ENCODE data around the gene C12orf60. TPM values are rescaled to one million over a fixed set of nuclear protein-coding genes. Genes with fewer than 3 reads are reported as not detected.

Gene C12orf60
- total RNA-seq, 1 experiment from 2014 or later: 3.5 TPM

- TF ChIP-seq SRF (IDR thresholded peaks at IDR 0.05; ENCODE audit: low read depth): peak; percentile 38; the same call in 1 of the 2 replicates
- no peak for TF ChIP-seq FOSL1 (IDR thresholded peaks at IDR 0.05; ENCODE audit: low read depth)
- peak; percentile 48 for TF ChIP-seq SP1 (IDR thresholded peaks at IDR 0.05; ENCODE audit: low read depth)
- TF ChIP-seq TCF7L2 (IDR thresholded peaks at IDR 0.05; ENCODE audit: borderline replicate concordance, extremely low read depth, insufficient read depth, insufficient read length): no peak
- TF ChIP-seq POLR2A (IDR thresholded peaks at IDR 0.05; ENCODE audit: borderline replicate concordance, extremely low read depth, insufficient read depth, insufficient read length): no peak
- no peak for TF ChIP-seq SIN3A (IDR thresholded peaks at IDR 0.05; ENCODE audit: low read depth)
- 0 out of 2 replicates have a peak overlapping the region, but pooled peaks have one; percentile 11 for H3K9ac ChIP-seq (ENCODE audit: low read length)
- H3K36me3 ChIP-seq (ENCODE audit: control insufficient read depth in 1 of 2, insufficient read depth in 2 of 2, low read length in 2 of 2): no peaks in the 10 kb centered on the region
- ChIA-PET RAD21 (ENCODE audit: low non-redundant PET in 1 of 2, low total read pairs in 2 of 2, uncharacterized antibody in 2 of 2, unreplicated experiment in 2 of 2) (no interaction called here), CTCF (no interaction called here), POLR2A (no interaction called here)
- H3K9me2 ChIP-seq (ENCODE audit: insufficient read depth): no peaks in the 10 kb centered on the region
- intact Hi-C loops (cut with micrococcal nuclease): no loop called here
- no peak overlapping the region for H2AFZ ChIP-seq (ENCODE audit: low read depth, low read length, poor library complexity, severe bottlenecking)
- H3K79me2 ChIP-seq (ENCODE audit: insufficient read depth, low read length): no peaks in the 10 kb centered on the region
- no peaks in the 10 kb centered on the region for H4K20me1 ChIP-seq (ENCODE audit: insufficient read depth)
- H3K4me1 ChIP-seq (ENCODE audit: control insufficient read depth in 1 of 2, insufficient read depth in 2 of 2, low read length in 2 of 2): peaks cover 21 to 33% of the 10 kb centered on the region in 2 experiments
- no peak overlapping the region for H3K27ac ChIP-seq (ENCODE audit: low read depth, low read length)
- H3K27me3 ChIP-seq (ENCODE audit: insufficient read depth, low read length): no peaks in the 10 kb centered on the region
- ATAC-seq (peak; percentile 18; the same call in 1 of the 2 replicates), DNase-seq (ENCODE audit: low read depth, low spot score) (no peak)
- no peaks in the 10 kb centered on the region for H3K9me3 ChIP-seq (ENCODE audit: control insufficient read depth in 1 of 2, insufficient read depth in 1 of 2, low read depth in 1 of 2, low read length in 2 of 2)
- BruUV-seq (replicated peaks): no TSS peak
- no peak overlapping the region for H3K4me3 ChIP-seq (replicated peaks in 1 of 2; ENCODE audit: low read depth in 1 of 2, low read length in 2 of 2)
- H3K4me2 ChIP-seq (ENCODE audit: low read length): peak overlapping the region; percentile 31
Observed at GRCh38 chr12:14777271-14777670, 26.2 kb upstream of the C12orf60 start.

- CTCF ChIA-PET: no interaction called here
- Histone ChIP-seq H3K4me1 (ENCODE audit: control insufficient read depth in 1 of 2, insufficient read depth in 2 of 2, low read length in 2 of 2) (peaks cover 21 to 26% of the 10 kb centered on the region in 2 experiments), H2AFZ (ENCODE audit: low read depth, low read length, poor library complexity, severe bottlenecking) (no peak overlapping the region), H3K4me3 (replicated peaks in 1 of 2; ENCODE audit: low read depth in 1 of 2, low read length in 2 of 2) (no peak overlapping the region), H3K9me2 (ENCODE audit: insufficient read depth) (no peaks in the 10 kb centered on the region), H3K4me2 (ENCODE audit: low read length) (no peak overlapping the region), H3K27ac (ENCODE audit: low read depth, low read length) (no peak overlapping the region), H3K36me3 (ENCODE audit: control insufficient read depth in 1 of 2, insufficient read depth in 2 of 2, low read length in 2 of 2) (0 out of 4 replicates have a peak, but pooled peaks cover 0 to under 1% of the 10 kb centered on the region in 2 experiments), H3K9me3 (ENCODE audit: control insufficient read depth in 1 of 2, insufficient read depth in 1 of 2, low read depth in 1 of 2, low read length in 2 of 2) (no peaks in the 10 kb centered on the region), H4K20me1 (ENCODE audit: insufficient read depth) (no peaks in the 10 kb centered on the region), H3K9ac (ENCODE audit: low read length) (no peak overlapping the region), H3K79me2 (ENCODE audit: insufficient read depth, low read length) (no peaks in the 10 kb centered on the region), H3K27me3 (ENCODE audit: insufficient read depth, low read length) (no peaks in the 10 kb centered on the region)
- TF ChIP-seq CEBPB (IDR thresholded peaks at IDR 0.05; ENCODE audit: low read depth) (no peak), ELF1 (IDR thresholded peaks at IDR 0.05; ENCODE audit: borderline replicate concordance, low read depth) (no peak), EZH2phosphoT487 (IDR thresholded peaks at IDR 0.05; ENCODE audit: borderline replicate concordance) (no peak), ATF3 (IDR thresholded peaks at IDR 0.05) (no peak), REST (IDR thresholded peaks at IDR 0.05; ENCODE audit: low read depth) (no peak)
- no peak for ATAC-seq
- RAD21 ChIA-PET (ENCODE audit: low non-redundant PET in 1 of 2, low total read pairs in 2 of 2, uncharacterized antibody in 2 of 2, unreplicated experiment in 2 of 2): no interaction called here
- POLR2A ChIA-PET: no interaction called here
- no TSS peak for BruUV-seq (replicated peaks)
- no peak for DNase-seq (ENCODE audit: low read depth, low spot score)
- intact Hi-C loops (cut with micrococcal nuclease): no loop called here
Observed at GRCh38 chr12:14779834-14780233, 23.6 kb upstream of the C12orf60 start.
